ENCODE measurements around the gene NR1H4. TPM values are rescaled to one million over a fixed set of nuclear protein-coding genes. Genes with fewer than 3 reads are reported as not detected.

The NR1H4 gene
- total RNA-seq, 1 donor: under 0.01 TPM

- TF ChIP-seq CTCF (IDR thresholded peaks at IDR 0.05; ENCODE audit: insufficient read depth, low read depth, low read length): no peak
- no peak overlapping the region for H3K4me3 ChIP-seq (ENCODE audit: low read depth, low read length)
- DNase-seq (ENCODE audit: low read depth): no peak
Measured at GRCh38 chr12:100464529-100464928, 9.1 kb upstream of the NR1H4 start.

GRCh38 chr12:100468126-100468525 is 5.5 kb upstream of the NR1H4 start:
- DNase-seq (ENCODE audit: low read depth): no peak
- no peak for TF ChIP-seq CTCF (IDR thresholded peaks at IDR 0.05; ENCODE audit: insufficient read depth, low read depth, low read length)
- no peak overlapping the region for H3K4me3 ChIP-seq (ENCODE audit: low read depth, low read length)

DNA sequence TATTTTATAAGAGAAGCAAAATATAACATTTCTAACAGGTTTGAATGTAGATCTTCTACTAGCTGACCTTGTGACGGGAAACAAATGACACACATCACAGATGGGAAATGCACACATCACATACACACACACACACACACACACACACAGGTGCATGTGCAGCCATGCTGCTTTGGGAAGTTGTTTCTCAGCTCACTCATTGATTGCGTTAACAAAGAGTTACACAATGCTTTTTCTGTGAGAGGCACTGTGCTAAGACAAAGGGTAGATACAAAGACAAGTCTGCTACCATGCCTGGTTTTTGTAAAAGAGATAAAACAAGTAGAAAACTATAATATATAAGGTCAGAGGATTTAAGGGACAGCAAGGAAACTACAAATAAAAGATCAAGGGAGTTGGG is 1.3 kb upstream of the NR1H4 start:
- no peak for DNase-seq (ENCODE audit: low read depth)
- TF ChIP-seq CTCF (IDR thresholded peaks at IDR 0.05; ENCODE audit: insufficient read depth, low read depth, low read length): no peak
- H3K4me3 ChIP-seq (ENCODE audit: low read depth, low read length): no peak overlapping the region

- H3K4me3 ChIP-seq (ENCODE audit: low read depth, low read length): no peak overlapping the region
- no peak for DNase-seq (ENCODE audit: low read depth)
- TF ChIP-seq CTCF (IDR thresholded peaks at IDR 0.05; ENCODE audit: insufficient read depth, low read depth, low read length): no peak
Measured at GRCh38 chr12:100473050-100473715, 483 bp upstream of the NR1H4 start.

DNA sequence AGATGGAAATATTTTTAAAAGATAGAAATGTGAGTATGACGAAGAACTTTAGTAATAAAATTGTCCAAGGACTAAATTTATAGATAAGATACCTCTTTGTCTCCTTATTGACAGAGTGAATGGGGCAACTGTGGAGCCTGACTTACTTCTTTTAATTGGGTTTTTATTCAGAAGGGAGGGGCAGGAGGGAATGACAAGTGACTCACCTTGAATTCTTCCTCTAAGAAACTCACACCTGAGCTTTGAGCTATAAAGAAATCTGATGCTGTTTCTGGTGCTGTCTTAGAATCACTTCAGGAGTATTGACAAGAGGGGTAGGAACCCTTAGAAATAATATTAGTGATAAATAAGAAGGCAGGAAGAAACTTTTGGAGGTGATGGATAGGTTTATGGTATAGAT is 951 bp downstream of the NR1H4 start:
- H3K4me3 ChIP-seq (ENCODE audit: low read depth, low read length): no peak overlapping the region
- TF ChIP-seq CTCF (IDR thresholded peaks at IDR 0.05; ENCODE audit: insufficient read depth, low read depth, low read length): no peak
- DNase-seq (ENCODE audit: low read depth): no peak

- H3K4me3 ChIP-seq (ENCODE audit: low read depth, low read length): no peak overlapping the region
- no peak for DNase-seq (ENCODE audit: low read depth)
- no peak for TF ChIP-seq CTCF (IDR thresholded peaks at IDR 0.05; ENCODE audit: insufficient read depth, low read depth, low read length)
Measured at GRCh38 chr12:100476013-100476751, 2.5 kb downstream of the NR1H4 start.

Data from fibroblast of villous mesenchyme (primary cell).